Transverse colon (tissue), 4 donors: Measurements from ENCODE around the gene OR2B2. TPM values are rescaled to one million over a fixed set of nuclear protein-coding genes. Genes with fewer than 3 reads are reported as not detected.

Experiments
- DNase-seq: peaks from one replicate; pipeline ENCODE4 v3.0.0-alpha.2; 2019
- H3K27ac ChIP-seq, 4 donors: fragments of 200-600 bp; sonication (generic); 2 replicates each; pipeline ENCODE4 v1.5.1; 2016 to 2018; ENCODE audit warnings: inconsistent platforms in 4 of 4
- H3K27me3 ChIP-seq: fragments of 200-600 bp; sonication (generic); 2 replicates; pipeline ENCODE4 v1.5.1; 2017; ENCODE audit warnings: inconsistent platforms
- H3K36me3 ChIP-seq, 4 donors: fragments of 200-600 bp; sonication (generic); 2 replicates each; pipeline ENCODE4 v1.5.1; 2017 to 2019; ENCODE audit warnings: inconsistent platforms in 4 of 4
- H3K4me1 ChIP-seq, 4 donors: fragments of 200-600 bp; sonication (generic); 2 replicates each; pipeline ENCODE4 v1.5.1; 2017 to 2020; ENCODE audit warnings: inconsistent platforms in 4 of 4
- H3K4me3 ChIP-seq, 4 donors: fragments of 200-600 bp; sonication (generic); 1 replicate in 1 of 4; 2 replicates in 3 of 4; pipeline versions ENCODE4 v1.5.1 to v1.6.1; 2017 to 2019; ENCODE audit warnings: inconsistent platforms in 4 of 4
- H3K9me3 ChIP-seq, 2 donors: fragments of 200-600 bp; sonication (generic); 2 replicates each; pipeline ENCODE4 v1.5.1; 2017 to 2019; ENCODE audit warnings: inconsistent platforms in 2 of 2
- EP300 ChIP-seq: sonication (generic); formaldehyde crosslinking; IDR thresholded peaks from one replicate; pipeline ENCODE4 v1.6.1; 2017; ENCODE audit warnings: antibody characterized with exemption, low read depth
- POLR2A ChIP-seq: fragments of 450-650 bp; IDR thresholded peaks from one replicate; pipeline ENCODE4 v1.6.1; 2016; ENCODE audit warnings: antibody characterized with exemption, mild to moderate bottlenecking, moderate library complexity
- POLR2AphosphoS5 ChIP-seq, 3 donors: sonication (generic); formaldehyde crosslinking; IDR thresholded peaks; one replicate each; pipeline ENCODE4 v1.6.1; 2016; ENCODE audit warnings: antibody characterized with exemption in 3 of 3
- WGBS, 2 donors: methylation state at CpG; one replicate each; pipeline ENCODE4 v1.1.5; 2018; ENCODE audit warnings: low coverage in 1 of 2; 5-methylcytosine and 5-hydroxymethylcytosine counted together
- in situ Hi-C, 4 donors: fragments of 200-750 bp; cut with MboI; loops; one replicate each; pipeline versions ENCODE4 v1.15.0 to v1.15.1; 2017; ENCODE audit warnings: low sequenced_read_pairs in 3 of 4, low pct_ligation_motif_present in 1 of 4, low pct_unique_long_range_greater_than_20kb in 1 of 4
- intact Hi-C: fragments of 100-400 bp; cut with DNase I; formaldehyde crosslinking; loops from one replicate; pipeline ENCODE4 v1.15.1; 2023; ENCODE audit warnings: low total_unique reads
- total RNA-seq, 4 donors: library from RNA; depleted of rRNA; stranded (reverse); fragments of >200 nt; gene quantifications; one replicate each; pipeline ENCODE4 v1.1.0, GENCODE V29; 2016
- TF ChIP-seq, protein P1 (sequence below), 5 experiments: fragments of 200-600 bp in 3 of 5; fragments of 450-650 bp in 2 of 5; sonication (generic) in 3 of 5; IDR thresholded peaks; 1 replicate in 2 of 5; 2 replicates in 3 of 5; pipeline ENCODE4 v1.5.1; 2016 to 2017; ENCODE audit warnings: antibody characterized with exemption in 5 of 5, inconsistent platforms in 3 of 5, mild to moderate bottlenecking in 2 of 5, moderate library complexity in 1 of 5

The OR2B2 gene
- total RNA-seq, 4 donors from 2014 or later: not detected

DNA sequence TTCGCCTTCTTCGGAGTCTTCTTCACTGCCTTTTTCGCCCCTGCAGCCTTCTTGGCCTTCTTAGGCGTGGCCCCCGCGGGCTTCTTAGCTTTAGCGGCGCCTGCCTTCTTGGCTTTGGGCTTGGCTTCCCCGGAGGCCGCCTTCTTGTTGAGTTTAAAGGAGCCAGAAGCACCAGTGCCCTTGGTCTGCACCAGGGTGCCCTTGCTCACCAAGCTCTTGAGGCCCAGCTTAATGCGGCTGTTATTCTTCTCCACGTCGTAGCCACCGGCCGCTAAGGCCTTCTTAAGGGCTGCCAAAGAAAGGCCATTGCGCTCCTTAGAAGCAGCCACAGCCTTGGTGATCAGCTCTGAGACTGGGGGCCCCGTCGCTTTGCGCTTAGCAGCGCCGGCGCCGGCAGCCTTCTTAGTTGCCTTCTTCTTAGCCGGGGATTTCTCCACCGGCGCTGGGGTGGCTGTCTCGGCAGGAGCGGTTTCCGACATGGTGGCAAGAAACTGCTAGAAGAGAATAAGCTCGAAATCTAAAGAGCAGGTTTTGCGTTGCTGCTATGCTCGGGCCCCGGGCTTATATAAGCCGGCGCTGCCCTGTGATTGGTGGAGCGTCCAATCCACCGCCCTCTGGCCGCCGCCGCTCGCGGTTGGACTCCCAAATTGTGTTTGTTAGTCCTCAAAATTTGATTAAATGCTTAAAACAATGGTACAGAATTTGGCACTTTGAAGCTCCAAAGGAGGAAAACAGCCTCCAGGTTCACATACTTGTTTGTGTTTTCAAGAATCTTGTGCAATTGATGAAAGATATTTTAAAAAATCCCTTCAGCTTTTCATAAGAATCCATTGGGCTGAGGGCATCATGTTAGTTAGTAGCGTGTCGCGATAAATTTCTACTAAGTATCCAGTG, 44.9 kb downstream of the OR2B2 start:
- intact Hi-C loops (no loop called here), in situ Hi-C loops (loop anchor here in 1 of 4 donors (25.0 kb wide), 1 partner anchor 1280 kb away; the partner anchor contains the start of gene ABT1)
- peak; percentile 81 to 98 (median 93) for TF ChIP-seq POLR2AphosphoS5 (IDR thresholded peaks at IDR 0.05)
- TF ChIP-seq, protein P1, sequence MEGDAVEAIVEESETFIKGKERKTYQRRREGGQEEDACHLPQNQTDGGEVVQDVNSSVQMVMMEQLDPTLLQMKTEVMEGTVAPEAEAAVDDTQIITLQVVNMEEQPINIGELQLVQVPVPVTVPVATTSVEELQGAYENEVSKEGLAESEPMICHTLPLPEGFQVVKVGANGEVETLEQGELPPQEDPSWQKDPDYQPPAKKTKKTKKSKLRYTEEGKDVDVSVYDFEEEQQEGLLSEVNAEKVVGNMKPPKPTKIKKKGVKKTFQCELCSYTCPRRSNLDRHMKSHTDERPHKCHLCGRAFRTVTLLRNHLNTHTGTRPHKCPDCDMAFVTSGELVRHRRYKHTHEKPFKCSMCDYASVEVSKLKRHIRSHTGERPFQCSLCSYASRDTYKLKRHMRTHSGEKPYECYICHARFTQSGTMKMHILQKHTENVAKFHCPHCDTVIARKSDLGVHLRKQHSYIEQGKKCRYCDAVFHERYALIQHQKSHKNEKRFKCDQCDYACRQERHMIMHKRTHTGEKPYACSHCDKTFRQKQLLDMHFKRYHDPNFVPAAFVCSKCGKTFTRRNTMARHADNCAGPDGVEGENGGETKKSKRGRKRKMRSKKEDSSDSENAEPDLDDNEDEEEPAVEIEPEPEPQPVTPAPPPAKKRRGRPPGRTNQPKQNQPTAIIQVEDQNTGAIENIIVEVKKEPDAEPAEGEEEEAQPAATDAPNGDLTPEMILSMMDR (IDR thresholded peaks at IDR 0.05): no peak
- TF ChIP-seq POLR2A: peak; percentile 95
- H3K27me3 ChIP-seq: peaks cover 47% of the 10 kb centered on the region
- no peaks in the 10 kb centered on the region for H3K36me3 ChIP-seq
- H3K4me1 ChIP-seq: peaks cover 7 to 42% (median 27%) of the 10 kb centered on the region in 4 donors
- H3K27ac ChIP-seq: peak overlapping the region; percentile 77 to 90 (median 80)
- 2 to 28% methylated on average over 3 to 45 of the region's 45 CpGs for WGBS, 2 donors
- no peaks in the 10 kb centered on the region for H3K9me3 ChIP-seq
- H3K4me3 ChIP-seq: peak overlapping the region; percentile 1 to 88 (median 71)
- peak; percentile 84 for DNase-seq

DNA sequence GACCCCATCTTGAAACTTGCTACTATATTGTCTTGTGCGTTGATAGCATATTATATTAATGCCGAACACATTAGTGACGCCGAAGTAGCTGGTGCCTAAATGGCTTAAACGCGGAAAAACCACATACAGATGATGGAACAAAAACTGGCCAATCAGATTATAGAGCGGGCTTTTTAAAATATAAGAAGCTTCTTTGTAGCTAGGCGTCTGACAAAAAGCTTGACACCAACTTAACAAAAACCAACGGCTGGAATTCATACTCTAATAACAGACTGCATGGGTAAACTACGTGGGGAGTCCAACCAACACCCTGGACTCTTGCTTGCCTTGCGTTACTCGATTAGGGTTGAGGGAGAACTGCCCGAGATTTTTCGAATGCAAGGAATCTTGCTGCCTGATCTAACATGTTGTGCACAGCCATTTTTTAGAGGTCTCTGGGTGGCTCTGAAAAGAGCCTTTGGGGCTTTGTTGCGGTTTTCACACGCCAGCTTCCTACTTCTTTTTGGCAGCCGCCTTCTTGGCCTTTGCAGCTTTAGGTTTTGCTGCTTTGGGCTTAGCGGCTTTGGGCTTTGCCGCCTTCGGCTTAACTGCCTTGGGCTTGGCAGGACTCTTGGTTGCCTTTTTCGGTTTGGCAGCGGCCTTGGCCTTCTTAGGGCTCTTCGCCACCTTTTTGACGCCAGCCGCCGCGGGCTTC, 45.7 kb downstream of the OR2B2 start:
- Histone ChIP-seq H3K4me3 (peak overlapping the region; percentile 13 to 88 (median 71)), H3K27ac (peak overlapping the region; percentile 77 to 90 (median 80)), H3K36me3 (no peaks in the 10 kb centered on the region), H3K27me3 (peaks cover 39% of the 10 kb centered on the region), H3K9me3 (no peaks in the 10 kb centered on the region), H3K4me1 (peaks cover 7 to 36% (median 25%) of the 10 kb centered on the region in 4 donors)
- intact Hi-C loops: no loop called here
- in situ Hi-C loops: loop anchor here in 1 of 4 donors (25.0 kb wide), 1 partner anchor 1279 kb away; the partner anchor contains the start of gene ABT1
- peak; percentile 25 for DNase-seq
- TF ChIP-seq, protein P1 (IDR thresholded peaks at IDR 0.05): no peak
- TF ChIP-seq EP300: no peak
- no peak for TF ChIP-seq POLR2A
- no peak for TF ChIP-seq POLR2AphosphoS5 (IDR thresholded peaks at IDR 0.05)
- WGBS, 2 donors: 2% methylated on average over 27 of the region's 27 CpGs; no CpG with 5 or more reads in 1 of the 2 donors

DNA sequence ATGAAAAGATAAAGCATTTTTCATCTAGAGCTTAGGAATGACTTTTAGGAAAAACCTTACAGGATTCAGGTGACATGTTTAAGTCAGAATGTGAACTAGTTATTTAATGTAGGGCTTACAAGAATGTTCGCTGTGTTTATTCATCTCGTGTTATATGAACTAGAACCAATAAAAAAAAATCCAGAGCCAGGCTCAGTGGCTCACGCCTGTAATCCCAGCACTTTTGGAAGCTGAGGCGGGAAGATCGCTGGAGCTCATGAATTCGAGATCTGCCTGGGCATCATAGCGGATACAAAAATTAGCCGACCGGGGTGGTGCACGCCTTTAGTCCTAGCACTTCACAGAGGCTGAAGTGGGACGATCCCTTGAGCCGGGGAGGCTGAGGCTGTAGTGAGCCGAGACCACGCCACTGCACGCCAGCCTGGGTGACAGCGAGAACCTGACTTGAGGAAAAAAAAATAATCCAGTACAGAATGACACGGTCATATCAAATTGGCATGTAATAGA, 46.3 kb downstream of the OR2B2 start:
- 1% methylated on average over 17 of the region's 17 CpGs; no CpG with 5 or more reads in 1 of the 2 donors for whole genome bisulfite sequencing, 2 donors

More for the DNA sequence above, 46.3 kb downstream of the OR2B2 start:
- intact Hi-C loops (no loop called here), in situ Hi-C loops (loop anchor here in 1 of 4 donors (25.0 kb wide), 1 partner anchor 1279 kb away; the partner anchor contains the start of gene ABT1)
- Histone ChIP-seq H3K4me3 (peak overlapping the region; percentile 13 to 88 (median 71)), H3K9me3 (no peaks in the 10 kb centered on the region), H3K36me3 (no peaks in the 10 kb centered on the region), H3K4me1 (peaks cover 7 to 36% (median 25%) of the 10 kb centered on the region in 4 donors), H3K27me3 (peaks cover 33% of the 10 kb centered on the region), H3K27ac (peak overlapping the region; percentile 26 to 90 (median 80))
- TF ChIP-seq POLR2A: no peak
- TF ChIP-seq, protein P1 (IDR thresholded peaks at IDR 0.05): no peak
- TF ChIP-seq POLR2AphosphoS5 (IDR thresholded peaks at IDR 0.05): no peak
- TF ChIP-seq EP300: no peak
- peak; percentile 29 for DNase-seq
